Measurements from ENCODE around the gene FAM200A.
A peak's percentile ranks its signal among the peaks of the same experiment; 100 is the strongest.
"Not testable (repeated sequence)": the region's sequence is repeated elsewhere in the genome, so short reads cannot be mapped to it uniquely, and the experiment has no call there.

Gene FAM200A

DNA sequence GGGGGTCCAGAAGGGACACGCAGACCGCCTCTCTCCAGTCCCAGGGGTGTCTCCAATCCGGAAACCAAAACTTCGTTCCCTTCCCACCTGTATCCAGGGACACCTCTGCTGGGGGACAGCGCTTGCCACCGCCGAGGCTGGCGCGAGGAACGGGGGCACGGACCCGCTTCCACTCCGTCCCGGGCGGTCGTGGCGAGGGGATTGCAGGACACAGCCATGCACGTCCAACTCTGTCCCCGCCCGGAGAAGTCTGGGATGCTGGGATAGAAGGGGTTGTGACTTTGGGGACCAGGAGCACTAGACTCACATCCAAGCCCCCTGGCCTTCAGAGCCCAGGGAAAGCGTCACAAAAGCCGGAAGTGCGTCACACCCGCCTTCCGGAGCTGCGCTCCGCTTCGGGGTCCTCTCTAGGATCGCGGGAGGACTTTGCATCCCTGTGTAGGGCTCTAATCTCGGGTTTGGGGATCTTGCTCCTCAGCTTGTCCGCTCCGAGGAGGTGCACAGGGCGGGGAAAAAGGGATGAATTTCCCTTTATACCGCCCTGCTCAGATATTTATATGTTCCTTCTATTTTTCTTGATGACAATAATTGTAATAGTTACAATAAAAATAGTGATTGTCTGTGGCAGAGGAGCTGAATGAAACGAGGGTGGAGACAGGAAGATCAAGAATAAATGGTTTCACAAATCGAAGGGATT, at the start of gene FAM200A:
Gene FAM200A, minus strand, starts transcription at position 348 of the 697 bp plus-strand sequence. CDS start 3,707 bp downstream, outside the sequence.
- TF ChIP-seq, protein P1, sequence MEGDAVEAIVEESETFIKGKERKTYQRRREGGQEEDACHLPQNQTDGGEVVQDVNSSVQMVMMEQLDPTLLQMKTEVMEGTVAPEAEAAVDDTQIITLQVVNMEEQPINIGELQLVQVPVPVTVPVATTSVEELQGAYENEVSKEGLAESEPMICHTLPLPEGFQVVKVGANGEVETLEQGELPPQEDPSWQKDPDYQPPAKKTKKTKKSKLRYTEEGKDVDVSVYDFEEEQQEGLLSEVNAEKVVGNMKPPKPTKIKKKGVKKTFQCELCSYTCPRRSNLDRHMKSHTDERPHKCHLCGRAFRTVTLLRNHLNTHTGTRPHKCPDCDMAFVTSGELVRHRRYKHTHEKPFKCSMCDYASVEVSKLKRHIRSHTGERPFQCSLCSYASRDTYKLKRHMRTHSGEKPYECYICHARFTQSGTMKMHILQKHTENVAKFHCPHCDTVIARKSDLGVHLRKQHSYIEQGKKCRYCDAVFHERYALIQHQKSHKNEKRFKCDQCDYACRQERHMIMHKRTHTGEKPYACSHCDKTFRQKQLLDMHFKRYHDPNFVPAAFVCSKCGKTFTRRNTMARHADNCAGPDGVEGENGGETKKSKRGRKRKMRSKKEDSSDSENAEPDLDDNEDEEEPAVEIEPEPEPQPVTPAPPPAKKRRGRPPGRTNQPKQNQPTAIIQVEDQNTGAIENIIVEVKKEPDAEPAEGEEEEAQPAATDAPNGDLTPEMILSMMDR (IDR thresholded peaks at IDR 0.05; ENCODE audit: control extremely low read depth, extremely low read depth, low read depth, missing control alignments) = no peak
- DNase-seq (ENCODE audit: extremely low spot score) = peak; percentile 94
- POLR2A ChIA-PET = interaction anchor here (0.6 kb wide), 1 partner anchor 129 kb away, joined by 3 read pairs; no protein-coding TSS in a partner anchor
- CTCF ChIA-PET = interaction anchor here (1.0 kb wide), 1 partner anchor 27 kb away, joined by 3 read pairs; no protein-coding TSS in a partner anchor

DNA sequence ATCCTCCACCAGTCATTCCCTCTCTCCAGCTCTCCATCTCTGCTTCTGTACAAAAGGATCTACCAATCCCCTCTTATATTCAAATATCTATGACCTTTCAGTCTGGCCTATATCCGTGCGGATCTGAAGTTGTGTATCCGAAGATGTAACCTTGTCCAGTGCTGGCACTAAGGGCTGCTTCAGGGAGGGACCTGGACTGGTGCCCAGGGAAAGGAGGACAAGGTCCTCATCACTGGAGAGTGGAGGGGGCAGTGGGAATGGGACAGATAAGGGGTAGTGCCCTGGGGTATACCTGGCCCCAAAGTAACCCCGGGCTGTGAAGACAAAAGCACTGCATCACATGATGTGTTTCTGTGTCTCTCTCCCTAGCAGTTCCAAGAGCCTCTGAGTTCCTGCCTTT, 47.9 kb upstream of the FAM200A start:
- DNase-seq (ENCODE audit: extremely low spot score) = no peak
- CTCF ChIA-PET = no interaction called here
- POLR2A ChIA-PET = no interaction called here
- TF ChIP-seq, protein P1 (IDR thresholded peaks at IDR 0.05; ENCODE audit: control extremely low read depth, extremely low read depth, low read depth, missing control alignments) = no peak

DNA sequence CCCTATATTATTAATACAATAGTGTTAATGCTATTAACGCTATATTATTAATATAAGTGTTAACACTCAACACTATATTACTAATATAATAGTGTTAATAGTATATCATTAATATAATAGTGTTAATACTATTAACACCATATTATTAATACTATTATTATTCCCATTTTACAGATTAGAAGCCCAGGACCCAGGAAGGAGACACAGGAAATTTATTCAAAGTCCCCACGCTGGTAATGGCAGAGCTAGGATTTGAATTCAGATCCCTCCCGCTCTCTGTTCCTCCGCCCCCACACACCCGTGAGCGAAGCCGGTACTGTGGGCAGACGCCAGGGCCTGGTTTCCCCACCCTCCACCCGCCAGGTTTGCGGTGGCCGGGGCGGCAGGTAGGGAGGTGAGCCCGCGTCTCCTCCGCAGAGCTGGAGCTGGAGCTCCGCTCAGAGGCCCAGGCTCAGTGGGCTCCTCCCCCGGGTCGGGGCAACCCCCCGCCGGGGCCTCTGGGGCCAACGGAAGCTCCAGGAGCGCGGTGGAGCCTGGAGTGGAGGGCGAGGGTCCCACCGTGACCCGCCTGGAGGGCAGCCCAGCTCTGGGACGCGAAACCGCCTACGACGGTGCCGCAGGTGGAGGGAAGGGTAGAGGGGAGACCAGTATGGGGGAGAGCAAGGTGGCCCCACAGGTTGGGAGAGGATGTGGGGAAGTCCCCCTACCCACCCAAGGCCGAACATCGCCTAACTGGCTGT, 46.0 kb upstream of the FAM200A start, which contains the start of gene TMEM225B:
Gene TMEM225B, plus strand, starts transcription at position 506 of the 740 bp plus-strand sequence. CDS start 6,122 bp downstream, outside the sequence.
- ChIA-PET CTCF (no interaction called here), POLR2A (no interaction called here)
- TF ChIP-seq, protein P1 (IDR thresholded peaks at IDR 0.05; ENCODE audit: control extremely low read depth, extremely low read depth, low read depth, missing control alignments) = no peak
- DNase-seq (ENCODE audit: extremely low spot score) = peak; percentile 2

DNA sequence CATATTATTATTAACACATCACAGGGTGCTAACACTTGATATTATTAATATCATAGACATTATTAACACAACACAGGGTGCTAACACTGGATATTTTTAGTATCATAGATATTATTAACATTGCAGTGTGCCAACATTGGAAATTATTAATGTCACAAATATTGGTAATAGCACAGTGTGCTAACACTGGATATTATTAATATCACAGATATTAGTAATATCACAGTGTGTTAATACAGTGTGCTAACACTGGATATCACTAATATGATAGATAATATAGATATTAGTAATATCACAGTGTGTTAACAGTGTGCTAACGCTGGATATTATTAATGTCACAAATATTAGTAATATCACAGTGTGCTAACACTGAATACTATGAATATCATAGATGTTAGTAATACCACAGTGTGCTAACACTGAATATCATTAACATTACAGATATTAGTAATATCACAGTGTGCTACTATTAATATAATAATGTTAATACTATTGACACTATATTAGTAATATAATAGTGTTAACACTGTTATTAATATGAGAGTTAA, 44.6 kb upstream of the FAM200A start:
- DNase-seq (ENCODE audit: extremely low spot score) = no peak
- TF ChIP-seq, protein P1 (IDR thresholded peaks at IDR 0.05; ENCODE audit: control extremely low read depth, extremely low read depth, low read depth, missing control alignments) = no peak
- ChIA-PET POLR2A (no interaction called here), CTCF (no interaction called here)

DNA sequence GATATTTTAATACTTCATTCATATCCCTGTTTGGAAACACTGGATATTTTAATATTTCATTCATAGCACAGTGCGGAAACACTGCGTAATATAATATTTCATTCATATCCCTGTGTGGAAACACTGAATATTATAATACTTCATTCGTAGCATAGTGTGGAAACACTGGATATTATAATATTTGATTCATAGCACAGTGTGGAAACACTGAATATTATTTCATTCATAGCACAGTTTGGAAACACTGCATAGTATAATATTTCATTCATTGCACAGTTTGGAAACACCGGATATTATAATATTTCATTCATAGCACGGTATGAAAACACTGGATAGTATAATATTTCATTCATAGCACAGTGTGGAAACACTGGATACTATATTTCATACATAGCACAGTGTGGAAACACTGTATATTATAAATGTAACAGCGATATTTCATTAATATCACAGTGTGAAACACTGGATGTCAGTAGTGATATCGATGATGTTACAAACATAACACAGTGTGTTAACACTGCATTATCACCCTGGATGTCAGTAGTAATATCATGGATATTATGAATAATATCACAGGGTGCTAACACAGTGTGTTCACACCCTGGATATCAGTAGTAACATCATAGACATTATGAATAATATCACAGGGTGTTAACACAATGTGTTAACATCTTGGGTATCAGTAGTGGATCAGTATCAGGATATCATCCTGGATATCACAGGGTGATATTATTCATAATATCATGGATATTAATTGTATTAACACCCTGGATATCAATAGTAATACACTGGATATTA, 43.2 kb upstream of the FAM200A start:
- ChIA-PET POLR2A (no interaction called here), CTCF (no interaction called here)
- DNase-seq (ENCODE audit: extremely low spot score) = no peak
- TF ChIP-seq, protein P1 (IDR thresholded peaks at IDR 0.05; ENCODE audit: control extremely low read depth, extremely low read depth, low read depth, missing control alignments) = no peak

DNA sequence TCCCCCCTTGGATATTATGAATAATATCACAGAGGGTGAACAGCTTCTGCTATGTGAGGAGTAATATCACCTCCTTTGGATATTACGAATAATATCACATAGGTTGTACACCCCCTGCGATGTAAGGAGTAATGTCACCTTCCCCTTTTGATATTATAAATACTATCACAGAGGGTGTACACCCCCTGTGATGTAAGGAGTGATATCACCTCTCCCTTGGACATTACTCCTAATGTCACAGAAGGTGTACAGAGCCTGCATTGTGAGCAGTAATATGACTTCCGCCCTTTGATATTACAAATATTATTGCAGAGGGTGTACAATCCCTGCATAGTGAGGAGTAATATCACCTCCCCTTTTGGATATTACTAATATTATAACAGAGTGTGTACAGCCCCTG, 37.0 kb upstream of the FAM200A start:
- CTCF ChIA-PET = no interaction called here
- TF ChIP-seq, protein P1 (IDR thresholded peaks at IDR 0.05; ENCODE audit: control extremely low read depth, extremely low read depth, low read depth, missing control alignments) = no peak
- POLR2A ChIA-PET = no interaction called here
- no peak for DNase-seq (ENCODE audit: extremely low spot score)

DNA sequence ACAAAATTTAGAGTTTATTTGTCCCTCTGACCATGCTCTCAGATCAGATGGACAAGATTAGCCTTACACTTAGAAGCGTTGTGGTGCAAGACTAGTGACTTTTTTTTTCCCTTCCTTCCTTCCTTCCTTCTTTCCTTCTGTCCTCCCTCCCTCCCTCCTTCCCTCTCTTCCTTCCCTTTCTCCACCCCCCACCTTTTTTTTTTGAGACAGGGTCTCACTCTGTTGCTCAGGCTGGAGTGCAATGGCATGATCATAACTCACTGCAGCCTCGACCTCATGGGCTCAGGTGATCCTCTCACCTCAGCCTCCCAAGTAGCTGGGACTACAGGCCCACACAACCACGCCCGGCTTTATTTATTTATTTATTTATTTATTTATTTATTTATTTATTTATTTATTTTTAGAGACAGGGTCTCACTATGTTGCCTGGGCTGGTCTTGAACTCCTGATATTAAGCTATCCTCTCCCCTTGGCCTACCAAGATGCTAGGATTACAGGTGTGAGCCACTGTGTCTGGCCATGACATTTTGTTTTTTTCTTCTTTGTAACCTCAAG, 28.9 kb upstream of the FAM200A start:
- DNase-seq (ENCODE audit: extremely low spot score); POLR2A ChIA-PET: not testable (repeated sequence)
- CTCF ChIA-PET = interaction anchor here (1.2 kb wide), 1 partner anchor 10 kb away, joined by 3 read pairs; no protein-coding TSS in a partner anchor

Data from GM10248 (cell line).